ENCODE data around the gene PTPRN2. TPM values are rescaled to one million over a fixed set of nuclear protein-coding genes. Genes with fewer than 3 reads are reported as not detected.

Gene PTPRN2
- total and polyA plus RNA-seq, 8 donors: 4.9 to 136 (median 46.8) TPM

DNA sequence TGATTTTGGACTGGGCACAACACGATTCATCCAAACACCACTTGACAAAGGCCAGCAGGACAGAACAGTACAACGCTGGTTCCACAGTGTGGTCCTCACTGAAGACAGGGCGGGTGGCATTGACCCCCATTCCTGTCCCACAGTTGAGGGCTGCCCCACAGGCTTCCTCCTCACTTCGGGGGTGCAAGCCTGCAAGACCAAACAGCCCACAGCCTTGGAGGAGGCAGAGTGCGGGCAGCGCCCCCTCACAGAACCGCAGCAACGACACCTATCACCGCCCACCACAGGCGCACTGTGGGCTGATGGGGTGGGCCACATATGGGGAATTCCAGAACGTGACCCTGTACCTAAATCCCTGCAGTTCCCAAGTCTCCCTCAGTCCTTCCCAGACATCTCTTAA, 70.6 kb downstream of the PTPRN2 start:
- WGBS, 5 donors: 92 to 96% (median 94%) methylated on average over 10 to 11 of the region's 11 CpGs
- intact Hi-C loops (cut with DNase I; ENCODE audit: low total_unique reads): no loop called here
- H3K27ac ChIP-seq: no peak overlapping the region
- H3K4me1 ChIP-seq: peaks cover 0 to 5% (median 0%) of the 10 kb centered on the region in 4 donors
- no peak for DNase-seq
- TF ChIP-seq POLR2A (IDR thresholded peaks at IDR 0.05) (no peak), EP300 (IDR thresholded peaks at IDR 0.05) (no peak), POLR2AphosphoS5 (IDR thresholded peaks at IDR 0.05) (no peak)
- TF ChIP-seq, protein P1, sequence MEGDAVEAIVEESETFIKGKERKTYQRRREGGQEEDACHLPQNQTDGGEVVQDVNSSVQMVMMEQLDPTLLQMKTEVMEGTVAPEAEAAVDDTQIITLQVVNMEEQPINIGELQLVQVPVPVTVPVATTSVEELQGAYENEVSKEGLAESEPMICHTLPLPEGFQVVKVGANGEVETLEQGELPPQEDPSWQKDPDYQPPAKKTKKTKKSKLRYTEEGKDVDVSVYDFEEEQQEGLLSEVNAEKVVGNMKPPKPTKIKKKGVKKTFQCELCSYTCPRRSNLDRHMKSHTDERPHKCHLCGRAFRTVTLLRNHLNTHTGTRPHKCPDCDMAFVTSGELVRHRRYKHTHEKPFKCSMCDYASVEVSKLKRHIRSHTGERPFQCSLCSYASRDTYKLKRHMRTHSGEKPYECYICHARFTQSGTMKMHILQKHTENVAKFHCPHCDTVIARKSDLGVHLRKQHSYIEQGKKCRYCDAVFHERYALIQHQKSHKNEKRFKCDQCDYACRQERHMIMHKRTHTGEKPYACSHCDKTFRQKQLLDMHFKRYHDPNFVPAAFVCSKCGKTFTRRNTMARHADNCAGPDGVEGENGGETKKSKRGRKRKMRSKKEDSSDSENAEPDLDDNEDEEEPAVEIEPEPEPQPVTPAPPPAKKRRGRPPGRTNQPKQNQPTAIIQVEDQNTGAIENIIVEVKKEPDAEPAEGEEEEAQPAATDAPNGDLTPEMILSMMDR (IDR thresholded peaks at IDR 0.05): no peak
- H3K36me3 ChIP-seq: peaks cover 0 to under 1% (median 0%) of the 10 kb centered on the region in 4 donors
- H3K4me3 ChIP-seq: no peak overlapping the region
- peaks cover 0 to 9% (median 0%) of the 10 kb centered on the region in 3 donors for H3K27me3 ChIP-seq
- H3K9me3 ChIP-seq: peaks cover 3 to 9% (median 9%) of the 10 kb centered on the region in 4 donors

- Histone ChIP-seq H3K27ac (no peak overlapping the region), H3K9me3 (peaks cover 8 to 15% (median 14%) of the 10 kb centered on the region in 4 donors), H3K36me3 (peaks cover 0 to 5% (median 2%) of the 10 kb centered on the region in 4 donors), H3K4me1 (peaks cover 0 to 5% (median 0%) of the 10 kb centered on the region in 4 donors), H3K4me3 (no peak overlapping the region), H3K27me3 (peaks cover 0 to 9% (median 0%) of the 10 kb centered on the region in 3 donors)
- WGBS, 5 donors: 89 to 96% (median 91%) methylated on average over 2 of the region's 2 CpGs
- TF ChIP-seq, protein P1 (IDR thresholded peaks at IDR 0.05): no peak
- TF ChIP-seq POLR2A (IDR thresholded peaks at IDR 0.05): no peak
- TF ChIP-seq POLR2AphosphoS5 (IDR thresholded peaks at IDR 0.05): no peak
- TF ChIP-seq EP300 (IDR thresholded peaks at IDR 0.05): no peak
- intact Hi-C loops (cut with DNase I; ENCODE audit: low total_unique reads): no loop called here
- no peak for DNase-seq
Measured at GRCh38 chr7:158516524-158516923, 71.1 kb downstream of the PTPRN2 start.

DNA sequence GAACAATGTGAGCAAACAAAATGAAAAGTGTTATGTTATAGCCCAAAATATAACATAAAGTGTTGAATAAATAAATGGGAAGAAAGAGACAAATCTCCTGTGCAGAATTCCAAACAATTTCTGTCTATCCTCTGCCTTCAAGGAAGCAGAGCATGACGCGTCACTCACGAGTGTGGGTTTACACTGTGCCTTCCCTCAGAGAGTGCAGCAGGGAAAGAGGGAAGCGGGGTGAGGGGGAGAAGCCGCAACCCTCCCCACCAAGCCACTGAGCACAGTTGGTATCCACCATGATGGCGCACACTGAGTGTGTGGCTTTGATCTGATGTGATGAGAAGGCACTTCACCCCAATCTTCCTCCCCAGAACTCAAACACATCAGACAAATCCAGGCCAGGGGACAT, 74.8 kb downstream of the PTPRN2 start:
- no peak overlapping the region for H3K4me3 ChIP-seq
- no peak for TF ChIP-seq POLR2A (IDR thresholded peaks at IDR 0.05)
- TF ChIP-seq POLR2AphosphoS5 (IDR thresholded peaks at IDR 0.05): no peak
- TF ChIP-seq, protein P1 (IDR thresholded peaks at IDR 0.05): no peak
- TF ChIP-seq EP300 (IDR thresholded peaks at IDR 0.05): no peak
- intact Hi-C loops (cut with DNase I; ENCODE audit: low total_unique reads): no loop called here
- H3K9me3 ChIP-seq: peaks cover 10 to 22% (median 20%) of the 10 kb centered on the region in 4 donors
- H3K27me3 ChIP-seq: peaks cover 0 to 9% (median 0%) of the 10 kb centered on the region in 3 donors
- peaks cover 0 to 9% (median 3%) of the 10 kb centered on the region in 4 donors for H3K36me3 ChIP-seq
- peaks cover 0 to 1% (median 0%) of the 10 kb centered on the region in 4 donors for H3K4me1 ChIP-seq
- DNase-seq: no peak
- no peak overlapping the region for H3K27ac ChIP-seq
- WGBS, 5 donors: 84 to 96% (median 91%) methylated on average over 6 of the region's 6 CpGs

- H3K36me3 ChIP-seq: peaks cover 0 to 9% (median 3%) of the 10 kb centered on the region in 4 donors
- 80 to 92% (median 86%) methylated on average over 6 of the region's 6 CpGs for WGBS, 5 donors
- no peak overlapping the region for H3K4me3 ChIP-seq
- H3K4me1 ChIP-seq: no peaks in the 10 kb centered on the region
- DNase-seq: no peak
- H3K27me3 ChIP-seq: peaks cover 0 to 5% (median 0%) of the 10 kb centered on the region in 3 donors
- intact Hi-C loops (cut with DNase I; ENCODE audit: low total_unique reads): no loop called here
- peaks cover 10 to 22% (median 20%) of the 10 kb centered on the region in 4 donors for H3K9me3 ChIP-seq
- TF ChIP-seq EP300 (IDR thresholded peaks at IDR 0.05) (no peak), POLR2AphosphoS5 (IDR thresholded peaks at IDR 0.05) (no peak)
- no peak overlapping the region for H3K27ac ChIP-seq
Measured at GRCh38 chr7:158512042-158512441, 75.6 kb downstream of the PTPRN2 start.

DNA sequence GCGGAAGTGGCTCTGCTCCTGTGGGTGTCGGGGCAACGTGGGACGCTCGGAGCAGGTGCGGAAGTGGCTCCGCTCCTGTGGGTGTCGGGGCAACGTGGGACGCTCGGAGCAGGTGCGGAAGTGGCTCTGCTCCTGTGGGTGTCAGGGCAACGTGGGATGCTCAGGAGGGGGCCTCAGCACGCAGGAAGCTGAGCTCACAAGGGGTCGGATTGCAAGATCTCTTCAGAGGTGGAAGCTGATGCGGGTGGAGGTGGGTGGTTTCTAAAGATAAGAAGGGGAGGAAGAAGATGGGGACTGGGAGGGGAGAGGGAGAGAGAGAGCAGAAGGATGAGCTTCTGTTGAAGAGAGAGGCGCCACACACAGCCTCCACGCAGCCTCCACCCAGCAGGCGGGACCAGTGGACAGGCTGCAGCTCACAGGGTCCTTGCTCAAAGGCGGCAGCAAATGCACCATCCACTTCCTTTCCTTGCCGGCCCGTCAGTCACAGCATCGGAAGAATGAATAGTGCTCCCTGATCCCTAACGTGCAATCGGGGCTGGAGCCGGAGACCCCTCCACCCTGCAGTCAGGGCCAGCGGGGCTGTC, 78.7 kb downstream of the PTPRN2 start:
- intact Hi-C loops (cut with DNase I; ENCODE audit: low total_unique reads): no loop called here
- no peak overlapping the region for H3K27ac ChIP-seq
- peaks cover 10 to 40% (median 35%) of the 10 kb centered on the region in 4 donors for H3K9me3 ChIP-seq
- TF ChIP-seq, protein P1 (IDR thresholded peaks at IDR 0.05): no peak
- TF ChIP-seq EP300 (IDR thresholded peaks at IDR 0.05) (no peak), POLR2A (IDR thresholded peaks at IDR 0.05) (no peak), POLR2AphosphoS5 (IDR thresholded peaks at IDR 0.05) (no peak)
- H3K27me3 ChIP-seq: peaks cover 0 to 6% (median 0%) of the 10 kb centered on the region in 3 donors
- DNase-seq: no peak
- H3K4me1 ChIP-seq: no peaks in the 10 kb centered on the region
- WGBS, 5 donors: 73 to 88% (median 76%) methylated on average over 15 to 26 of the region's 27 CpGs
- peaks cover 0 to 9% (median 3%) of the 10 kb centered on the region in 4 donors for H3K36me3 ChIP-seq
- H3K4me3 ChIP-seq: no peak overlapping the region
